H1 (cell line): ENCODE data around the gene ELP6. TPM values are rescaled to one million over a fixed set of nuclear protein-coding genes. Genes with fewer than 3 reads are reported as not detected.

Experiments
- BRCA1 ChIP-seq: IDR thresholded peaks from 2 replicates; pipeline ENCODE4 v1.6.1; 2012; ENCODE audit warnings: low read depth, low read length, improper control_type of control experiment
- CHD1 ChIP-seq: IDR thresholded peaks from 2 replicates; pipeline ENCODE4 v1.6.1; 2012; ENCODE audit warnings: low read depth, low read length, improper control_type of control experiment
- CHD7 ChIP-seq: fragments of 300-600 bp; sonication (generic); IDR thresholded peaks from 2 replicates; pipeline ENCODE4 v1.7.1; 2012; ENCODE audit warnings: low read length, moderate library complexity, mild to moderate bottlenecking, inconsistent platforms; ENCODE audit not compliant: insufficient replicate concordance
- FOSL1 ChIP-seq: IDR thresholded peaks from 2 replicates; pipeline ENCODE4 v1.6.1; 2011; ENCODE audit warnings: mild to moderate bottlenecking, low read depth, low read length, moderate library complexity; ENCODE audit not compliant: insufficient read depth
- KDM4A ChIP-seq: IDR thresholded peaks from one replicate; pipeline ENCODE4 v1.7.1; 2012; ENCODE audit warnings: low read depth, mild to moderate bottlenecking, moderate library complexity, low read length, inconsistent platforms; ENCODE audit not compliant: severe bottlenecking
- MAFK ChIP-seq: IDR thresholded peaks from 2 replicates; pipeline ENCODE4 v1.6.1; 2012; ENCODE audit warnings: low read depth, mild to moderate bottlenecking, improper control_type of control experiment, low read length
- NRF1 ChIP-seq: IDR thresholded peaks from 2 replicates; pipeline ENCODE4 v1.6.1; 2011; ENCODE audit warnings: mild to moderate bottlenecking, low read depth, low read length, improper control_type of control experiment
- SAP30 ChIP-seq: fragments of 300-600 bp; sonication (generic); IDR thresholded peaks from 2 replicates; pipeline ENCODE4 v1.7.1; 2012; ENCODE audit warnings: low read length, moderate library complexity, mild to moderate bottlenecking, inconsistent platforms; ENCODE audit not compliant: insufficient read depth, insufficient replicate concordance
- SP4 ChIP-seq: IDR thresholded peaks from 2 replicates; pipeline ENCODE4 v1.6.1; 2012; ENCODE audit warnings: low read length, inconsistent platforms
- TEAD4 ChIP-seq: IDR thresholded peaks from 2 replicates; pipeline ENCODE4 v1.6.1; 2012; ENCODE audit warnings: low read depth, low read length, inconsistent platforms, mixed read lengths
- ZNF274 ChIP-seq: IDR thresholded peaks from 2 replicates; pipeline ENCODE4 v1.7.0; 2012; ENCODE audit warnings: low read length, borderline replicate concordance; ENCODE audit errors: extremely low read depth
- polyA plus RNA-seq, 7 experiments: library from polyadenylated mRNA; depleted of rRNA in 3 of 7; stranded (reverse) in 5 of 7; unstranded in 2 of 7; fragments of >200 nt in 5 of 7; fragments of 200-250 nt in 2 of 7; gene quantifications; 1 replicate in 5 of 7; 2 replicates in 1 of 7; 4 replicates in 1 of 7; pipeline versions ENCODE4 v1.2.1 to v1.2.3, GENCODE V29; 2011 to 2013; ENCODE audit warnings: missing spikeins in 2 of 7, mixed read lengths in 2 of 7
- total RNA-seq: library from RNA; stranded (reverse); fragmentation: NEBNext Ultra II Directional; extraction: Animal tissue kit (Norgen Biotek cat#: 25700); gene quantifications from 2 replicates; pipeline ENCODE4 v1.2.1, GENCODE V29; 2021
- TF ChIP-seq, protein P1 (sequence below): IDR thresholded peaks from 2 replicates; pipeline ENCODE4 v1.6.1; 2011; ENCODE audit warnings: low read depth, mild to moderate bottlenecking, low read length; ENCODE audit not compliant: insufficient read depth

ELP6 gene
- total and polyA plus RNA-seq, 2 of the 8 experiments (the other 6 are each of a cell fraction or from before 2014, with no cell fraction given): 51.1 to 78.7 TPM

DNA sequence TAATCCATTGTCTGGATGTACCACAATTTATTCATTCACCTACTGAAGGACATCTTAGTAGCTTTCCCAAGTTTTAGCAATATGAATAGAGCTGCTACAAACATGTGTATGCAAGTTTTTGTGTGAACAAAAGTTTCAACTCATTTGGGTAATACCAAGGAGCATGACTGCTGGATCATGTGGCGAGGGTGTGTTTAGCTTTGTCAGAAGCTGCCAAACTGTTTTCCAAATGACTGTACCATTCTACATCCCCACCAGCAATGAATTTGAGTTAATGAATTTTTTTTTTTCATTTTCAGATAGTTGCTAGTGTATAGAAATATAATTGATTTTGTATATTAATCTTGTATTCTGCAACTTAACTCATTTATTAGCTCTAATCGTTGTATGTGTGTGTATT is 20.0 kb upstream of the ELP6 start (continued):
- TF ChIP-seq CHD7 (no peak), ZNF274 (no peak), MAFK (no peak), BRCA1 (no peak), KDM4A (no peak), SAP30 (no peak), SP4 (no peak), NRF1 (no peak), CHD1 (no peak), TEAD4 (no peak), FOSL1 (no peak)
- TF ChIP-seq, protein P1, sequence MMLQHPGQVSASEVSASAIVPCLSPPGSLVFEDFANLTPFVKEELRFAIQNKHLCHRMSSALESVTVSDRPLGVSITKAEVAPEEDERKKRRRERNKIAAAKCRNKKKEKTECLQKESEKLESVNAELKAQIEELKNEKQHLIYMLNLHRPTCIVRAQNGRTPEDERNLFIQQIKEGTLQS: no peak
